MG63 (cell line): ENCODE results near the gene GIMAP1. TPM values are rescaled to one million over a fixed set of nuclear protein-coding genes. Genes with fewer than 3 reads are reported as not detected.
"Not testable (repeated sequence)": the region's sequence is repeated elsewhere in the genome, so short reads cannot be mapped to it uniquely, and the experiment has no call there.

Source experiments
- DNase-seq: peaks from one replicate; pipeline ENCODE4 v3.0.0-alpha.2; 2020
- H3K27me3 ChIP-seq: fragments of 250-450 bp; sonication (Bioruptor Pico); 2 replicates; pipeline ENCODE4 v1.5.1; 2020; ENCODE audit warnings: mild to moderate bottlenecking, moderate library complexity
- H3K36me3 ChIP-seq: fragments of 250-450 bp; sonication (Bioruptor Pico); 2 replicates; pipeline ENCODE4 v1.5.1; 2020; ENCODE audit warnings: mild to moderate bottlenecking, moderate library complexity
- H3K4me3 ChIP-seq: fragments of 250-450 bp; sonication (Bioruptor Pico); 2 replicates; pipeline ENCODE4 v1.5.1; 2020; ENCODE audit warnings: mild to moderate bottlenecking, moderate library complexity
- H3K9me3 ChIP-seq: fragments of 250-450 bp; sonication (Bioruptor Pico); 2 replicates; pipeline ENCODE4 v1.5.1; 2020; ENCODE audit warnings: mild to moderate bottlenecking, moderate library complexity
- total RNA-seq: library from RNA; depleted of rRNA; stranded (reverse); fragments of >200 nt; shearing (Covaris generic); gene quantifications from 2 replicates; pipeline ENCODE4 v1.2.3, GENCODE V29; 2014; ENCODE audit warnings: low replicate concordance; rRNA removed

The GIMAP1 gene
- total RNA-seq = not detected in 2 replicates

DNA sequence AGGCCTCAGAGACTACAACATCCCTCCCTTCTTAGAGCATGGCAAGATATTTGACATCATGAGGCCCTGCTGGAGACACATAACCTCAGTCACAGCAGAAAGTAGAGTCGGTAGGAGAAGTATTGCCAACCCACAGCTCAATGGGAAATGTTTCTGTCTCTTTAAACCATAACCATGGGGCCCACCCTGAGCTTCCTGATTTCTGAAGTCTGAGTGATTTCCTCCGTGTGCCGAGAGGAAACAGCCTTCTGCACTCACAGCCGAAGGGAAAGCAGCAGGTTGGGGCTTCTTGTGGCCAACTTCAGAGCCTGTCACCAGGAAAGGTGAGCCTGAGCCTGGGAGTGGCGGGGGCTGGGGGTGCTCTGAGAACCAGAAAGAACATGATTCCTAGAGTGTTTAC is at the start of gene GIMAP1:
Gene GIMAP1 (plus strand): TSS at position 246 of the 400 bp plus-strand sequence. CDS start 2,435 bp downstream, outside the sequence.
- H3K36me3 ChIP-seq = no peaks in the 10 kb centered on the region
- no peak within 1 kb of the TSS for H3K4me3 ChIP-seq
- no peak for DNase-seq
- no peaks in the 10 kb centered on the region for H3K27me3 ChIP-seq
- no peaks in the 10 kb centered on the region for H3K9me3 ChIP-seq

DNA sequence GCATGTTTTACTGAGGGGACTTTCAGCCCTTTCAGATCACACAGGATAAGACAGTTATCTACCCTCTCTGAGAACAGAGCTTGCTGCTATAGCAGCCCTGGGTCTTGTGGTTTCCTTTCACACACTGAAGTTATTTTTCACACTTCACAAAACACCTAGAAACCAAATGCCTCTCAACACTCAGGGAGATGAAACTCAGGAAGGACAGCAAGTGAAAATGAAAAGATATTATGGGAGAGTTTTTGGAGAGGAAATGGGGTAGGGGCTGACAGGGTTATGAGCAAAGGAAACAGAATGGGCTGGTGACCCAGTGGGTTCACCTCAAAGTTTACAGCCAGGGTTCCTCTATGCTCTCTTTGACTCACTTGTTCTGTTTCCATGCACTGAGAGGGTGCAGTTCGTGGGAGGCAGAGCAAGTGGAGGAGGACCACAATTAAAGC is 47.9 kb upstream of the GIMAP1 start:
- Histone ChIP-seq H3K9me3 (no peaks in the 10 kb centered on the region), H3K36me3 (no peaks in the 10 kb centered on the region), H3K4me3 (no peak overlapping the region), H3K27me3 (no peaks in the 10 kb centered on the region)
- no peak for DNase-seq

DNA sequence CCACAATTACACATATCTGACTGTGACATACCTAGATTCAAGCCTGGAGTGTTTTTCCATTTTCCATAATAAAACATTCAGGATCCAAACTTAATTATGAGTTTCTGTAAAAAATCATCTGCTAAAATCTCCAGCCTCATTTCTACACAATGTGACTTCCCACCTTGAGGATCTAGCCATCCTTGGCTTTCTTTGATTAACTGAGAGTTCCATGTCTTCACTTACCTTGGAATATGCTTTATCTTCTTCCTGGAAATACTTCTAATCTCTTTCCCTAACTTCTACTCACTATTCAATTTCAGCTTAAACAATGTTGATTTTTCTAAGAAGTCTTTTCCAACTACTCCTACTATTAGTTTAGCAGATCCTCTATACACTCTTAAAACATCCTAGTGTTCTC is 47.4 kb upstream of the GIMAP1 start:
- Histone ChIP-seq H3K27me3 (no peaks in the 10 kb centered on the region), H3K4me3 (no peak overlapping the region), H3K36me3 (no peaks in the 10 kb centered on the region), H3K9me3 (no peaks in the 10 kb centered on the region)
- DNase-seq = no peak

DNA sequence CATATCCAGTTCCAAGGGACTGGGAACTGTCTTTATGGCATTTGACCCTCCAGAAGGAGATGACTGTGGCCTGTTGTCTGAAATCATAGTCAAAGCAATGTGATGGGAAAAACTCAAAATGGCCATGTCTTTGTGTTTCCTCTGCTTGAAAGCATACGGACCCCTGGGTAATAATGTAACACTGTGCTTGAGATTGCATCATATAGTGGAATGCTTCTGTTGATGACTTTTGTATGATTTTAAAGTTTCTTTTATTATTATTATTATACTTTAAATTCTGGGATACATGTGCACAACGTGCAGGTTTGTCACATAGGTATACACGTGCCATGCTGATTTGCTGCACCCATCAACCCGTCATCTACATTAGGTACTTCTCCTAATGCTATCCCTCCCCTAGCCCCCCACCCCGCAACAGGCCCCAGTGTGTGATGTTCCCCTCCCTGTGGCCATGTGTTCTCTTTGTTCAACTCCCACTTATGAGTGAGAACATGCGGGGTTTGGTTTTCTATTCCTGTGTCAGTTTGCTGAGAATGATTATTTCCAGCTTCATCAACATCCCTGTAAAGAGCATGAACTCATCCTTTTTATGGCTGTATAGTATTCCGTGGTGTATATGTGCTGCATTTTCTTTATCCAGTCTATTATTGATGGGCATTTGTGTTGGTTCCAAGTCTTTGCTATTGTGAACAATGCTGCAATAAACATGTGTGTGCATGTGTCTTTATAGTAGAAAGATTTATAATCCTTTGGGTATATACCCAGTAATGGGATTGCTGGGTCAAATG is 44.4 kb upstream of the GIMAP1 start:
- H3K4me3 ChIP-seq, DNase-seq, H3K27me3 ChIP-seq, H3K9me3 ChIP-seq, H3K36me3 ChIP-seq: not testable (repeated sequence)

DNA sequence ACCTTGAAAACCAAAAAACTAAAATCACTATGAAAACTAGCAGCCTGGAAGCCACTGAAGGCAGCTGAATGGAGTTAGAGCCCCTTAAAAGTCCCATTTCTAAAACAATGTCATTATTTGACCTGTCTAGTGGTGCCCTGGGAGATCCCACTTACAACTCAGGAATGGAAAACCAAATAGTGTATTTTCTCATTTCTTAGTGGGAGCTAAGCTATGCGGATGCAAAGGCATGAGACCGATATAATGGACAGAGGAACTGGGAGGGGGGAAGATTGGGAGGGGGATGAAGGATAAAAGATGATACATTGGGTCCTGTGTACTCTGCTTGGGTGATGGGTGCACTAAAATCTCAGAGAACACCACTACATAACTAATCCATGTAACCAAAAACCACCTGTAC is 40.7 kb upstream of the GIMAP1 start:
- H3K9me3 ChIP-seq = no peaks in the 10 kb centered on the region
- H3K4me3 ChIP-seq = no peak overlapping the region
- no peak for DNase-seq
- no peaks in the 10 kb centered on the region for H3K27me3 ChIP-seq
- no peaks in the 10 kb centered on the region for H3K36me3 ChIP-seq

DNA sequence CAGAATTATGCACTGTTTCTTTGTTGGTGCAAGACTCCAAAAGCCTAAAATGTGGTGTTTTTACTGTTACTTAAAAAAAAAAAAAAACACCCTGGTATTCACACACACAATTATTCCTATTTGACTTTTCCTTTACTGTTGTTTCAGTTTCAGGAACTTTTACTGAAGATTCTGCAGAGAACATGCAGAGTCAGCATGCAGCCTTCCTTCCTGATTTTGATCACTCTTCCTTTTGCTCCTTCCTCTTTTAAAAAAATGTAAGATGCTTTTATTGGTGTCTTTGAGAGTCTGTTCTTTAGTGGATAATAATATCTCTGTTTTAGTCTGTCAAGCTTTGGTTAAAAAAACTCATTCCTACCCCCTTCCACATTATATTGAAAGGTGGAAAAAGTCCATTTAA is 40.1 kb upstream of the GIMAP1 start:
- not testable (repeated sequence) for H3K27me3 ChIP-seq, H3K4me3 ChIP-seq, H3K9me3 ChIP-seq, DNase-seq, H3K36me3 ChIP-seq

DNA sequence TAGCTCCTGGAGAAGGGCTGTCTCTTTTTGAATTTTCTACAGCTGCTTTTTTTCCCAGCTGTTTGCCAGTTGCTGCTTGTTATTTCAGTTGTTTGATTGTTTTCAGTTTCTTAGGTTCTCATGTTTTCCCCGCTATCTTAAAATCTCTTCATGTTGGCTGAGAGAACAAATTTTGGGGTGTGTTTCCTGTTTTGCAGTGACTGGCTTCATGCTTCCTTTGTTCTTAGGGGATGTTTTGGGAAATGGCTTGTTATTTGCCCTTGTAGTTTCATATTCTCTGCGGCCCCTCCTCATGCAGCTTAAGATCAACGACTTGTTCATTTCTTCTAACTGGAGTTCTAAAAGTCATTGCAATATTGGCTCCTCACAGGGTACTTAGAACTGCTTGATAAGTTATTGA is 39.6 kb upstream of the GIMAP1 start:
- H3K9me3 ChIP-seq, H3K36me3 ChIP-seq, H3K4me3 ChIP-seq, H3K27me3 ChIP-seq, DNase-seq: not testable (repeated sequence)

DNA sequence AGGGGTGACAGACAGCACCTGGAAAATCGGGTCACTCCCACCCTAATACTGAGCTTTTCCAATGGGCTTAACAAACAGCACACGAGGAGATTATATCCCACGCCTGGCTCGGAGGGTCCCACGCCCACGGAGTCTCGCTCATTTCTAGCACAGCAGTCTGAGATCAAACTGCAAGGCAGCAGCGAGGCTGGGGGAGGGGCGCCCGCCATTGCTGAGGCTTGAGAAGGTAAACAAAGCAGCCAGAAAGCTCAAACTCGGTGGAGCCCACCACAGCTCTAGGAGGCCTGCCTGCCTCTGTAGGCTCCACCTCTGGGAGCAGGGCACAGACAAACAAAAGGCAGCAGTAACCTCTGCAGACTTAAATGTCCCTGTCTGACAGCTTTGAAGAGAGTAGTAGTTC is 37.8 kb upstream of the GIMAP1 start:
- H3K27me3 ChIP-seq, DNase-seq, H3K4me3 ChIP-seq, H3K9me3 ChIP-seq, H3K36me3 ChIP-seq: not testable (repeated sequence)

DNA sequence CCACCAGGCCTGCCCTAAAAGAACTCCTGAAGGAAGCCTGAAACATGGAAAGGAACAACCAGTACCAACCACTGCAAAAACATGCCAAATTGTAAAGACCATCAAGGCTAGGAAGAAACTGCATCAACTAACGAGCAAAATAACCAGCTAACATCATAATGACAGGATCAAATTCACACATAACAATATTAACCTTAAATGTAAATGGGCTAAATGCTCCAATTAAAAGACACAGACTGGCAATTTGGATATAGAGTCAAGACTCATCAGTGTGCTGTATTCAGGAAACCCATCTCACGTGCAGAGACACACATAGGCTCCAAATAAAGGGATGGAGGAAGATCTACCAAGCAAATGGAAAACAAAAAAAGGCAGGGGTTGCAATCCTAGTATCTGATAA is 36.0 kb upstream of the GIMAP1 start:
- H3K27me3 ChIP-seq, DNase-seq, H3K36me3 ChIP-seq, H3K4me3 ChIP-seq, H3K9me3 ChIP-seq: not testable (repeated sequence)

DNA sequence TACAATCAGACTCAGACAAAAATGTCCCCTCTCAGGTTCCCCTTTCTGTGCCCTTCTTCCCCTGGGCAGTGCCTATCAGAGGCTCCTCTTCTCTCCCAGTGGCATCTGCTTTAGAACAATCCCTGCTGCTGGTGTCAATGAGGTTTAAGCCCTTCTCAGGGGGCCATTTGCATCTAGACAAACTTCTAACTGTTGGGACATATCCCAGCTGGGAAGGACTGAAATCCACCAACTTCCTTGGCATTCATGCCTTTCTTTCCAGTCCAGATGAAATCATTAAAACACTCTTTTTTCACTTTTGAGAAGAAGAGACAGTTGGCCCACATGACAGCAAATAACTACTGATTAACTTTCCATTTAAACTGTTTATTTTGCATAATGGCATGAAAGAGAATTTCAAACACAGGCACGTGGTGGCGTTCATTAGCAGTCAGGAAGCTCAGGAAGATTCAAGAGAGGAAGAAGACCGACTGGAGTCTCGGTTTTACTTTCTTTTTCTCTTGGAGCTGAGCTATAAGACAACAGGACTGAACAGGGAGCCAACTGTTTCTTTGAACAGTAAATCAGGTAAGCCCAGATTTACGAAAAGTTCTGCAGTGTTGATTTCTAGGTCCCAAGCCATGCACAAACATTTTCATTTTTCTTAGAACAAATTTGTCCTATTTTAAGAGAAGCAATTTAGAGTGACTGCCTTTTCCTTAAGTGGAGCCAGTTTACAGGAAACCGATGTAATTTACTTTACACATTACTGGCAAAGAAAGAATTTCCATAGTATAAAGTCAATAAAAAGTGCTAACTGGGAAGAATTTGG is 31.0 kb upstream of the GIMAP1 start, which contains the start of gene GIMAP2:
Gene GIMAP2 (plus strand): TSS at position 488 of the 811 bp plus-strand sequence. CDS start 1,354 bp downstream, outside the sequence.
- Histone ChIP-seq H3K4me3 (peak within 1 kb of the TSS; percentile 52), H3K9me3 (no peaks in the 10 kb centered on the region), H3K27me3 (no peaks in the 10 kb centered on the region), H3K36me3 (no peaks in the 10 kb centered on the region)
- no peak for DNase-seq

DNA sequence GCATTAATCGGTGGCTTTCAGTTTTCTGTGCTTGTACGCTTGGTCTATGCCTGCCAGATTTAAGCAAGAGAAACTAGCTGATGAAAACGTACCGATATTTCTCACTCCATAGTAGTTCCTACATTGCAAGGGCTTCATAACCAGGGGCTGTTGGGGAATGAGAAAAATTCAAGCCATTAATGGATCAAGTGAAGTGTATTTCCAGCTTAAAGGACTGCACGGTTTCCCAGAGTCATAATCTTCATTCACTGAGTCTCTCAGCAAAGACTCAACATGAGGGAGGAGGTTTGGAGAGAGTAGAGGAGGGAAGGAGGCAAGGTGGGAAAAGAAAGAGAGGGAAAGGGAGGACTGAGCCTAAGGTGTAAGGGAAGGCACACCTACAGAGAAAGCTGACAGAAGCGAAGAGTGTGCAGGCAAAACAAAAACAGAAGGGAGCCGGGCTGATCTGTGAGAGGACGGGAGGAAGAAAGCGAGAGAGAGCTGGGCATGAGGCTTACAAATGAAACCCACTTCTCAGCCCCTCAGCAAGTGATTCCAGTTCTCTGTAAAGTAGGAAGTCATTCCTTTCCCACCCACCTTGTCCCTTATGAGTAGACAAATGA is 30.3 kb upstream of the GIMAP1 start:
- Histone ChIP-seq H3K36me3 (no peaks in the 10 kb centered on the region), H3K9me3 (no peaks in the 10 kb centered on the region), H3K27me3 (no peaks in the 10 kb centered on the region), H3K4me3 (peak overlapping the region; percentile 52)
- DNase-seq = no peak

DNA sequence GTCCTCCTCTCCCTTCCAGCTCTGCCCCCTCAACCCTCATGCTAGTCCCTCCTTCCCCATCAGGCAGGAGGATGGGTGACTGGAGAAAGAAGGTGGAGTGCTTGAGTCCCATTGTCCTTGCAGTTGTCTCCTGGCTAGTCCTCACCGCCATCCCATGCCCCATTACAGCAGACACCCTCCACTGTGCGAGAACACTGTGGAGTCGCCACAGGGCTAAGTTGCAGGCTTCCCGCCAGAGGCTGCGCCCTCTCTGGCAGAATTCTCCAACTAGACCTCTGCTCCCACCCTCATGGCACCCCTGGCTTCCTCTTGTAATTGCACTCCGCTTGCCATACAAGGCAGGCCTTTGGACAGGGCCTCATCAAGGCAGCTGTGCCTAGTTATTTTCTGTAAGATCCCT is 27.8 kb upstream of the GIMAP1 start:
- H3K4me3 ChIP-seq = no peak overlapping the region
- H3K9me3 ChIP-seq = no peaks in the 10 kb centered on the region
- no peaks in the 10 kb centered on the region for H3K27me3 ChIP-seq
- no peak for DNase-seq
- no peaks in the 10 kb centered on the region for H3K36me3 ChIP-seq

DNA sequence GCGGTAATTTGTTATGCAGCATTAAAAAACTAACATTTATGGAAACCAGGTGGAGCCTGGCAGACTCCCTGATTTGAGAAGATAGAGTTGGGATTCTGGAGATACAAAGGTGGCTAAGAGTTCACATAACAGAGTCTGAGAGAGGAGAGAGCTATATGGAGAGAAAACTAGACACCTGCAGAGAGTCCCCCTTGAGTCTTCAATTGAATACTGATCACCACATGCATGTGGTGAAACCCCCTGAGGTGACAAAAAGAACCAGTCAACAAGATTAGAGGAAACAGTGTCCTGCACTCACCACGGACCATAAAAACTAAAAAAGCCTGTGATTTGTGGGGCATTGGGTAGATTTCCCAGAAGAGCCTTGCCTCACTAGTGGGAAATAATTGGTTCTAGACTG is 20.8 kb upstream of the GIMAP1 start:
- Histone ChIP-seq H3K36me3 (no peaks in the 10 kb centered on the region), H3K9me3 (no peaks in the 10 kb centered on the region), H3K27me3 (no peaks in the 10 kb centered on the region), H3K4me3 (no peak overlapping the region)
- DNase-seq = no peak

DNA sequence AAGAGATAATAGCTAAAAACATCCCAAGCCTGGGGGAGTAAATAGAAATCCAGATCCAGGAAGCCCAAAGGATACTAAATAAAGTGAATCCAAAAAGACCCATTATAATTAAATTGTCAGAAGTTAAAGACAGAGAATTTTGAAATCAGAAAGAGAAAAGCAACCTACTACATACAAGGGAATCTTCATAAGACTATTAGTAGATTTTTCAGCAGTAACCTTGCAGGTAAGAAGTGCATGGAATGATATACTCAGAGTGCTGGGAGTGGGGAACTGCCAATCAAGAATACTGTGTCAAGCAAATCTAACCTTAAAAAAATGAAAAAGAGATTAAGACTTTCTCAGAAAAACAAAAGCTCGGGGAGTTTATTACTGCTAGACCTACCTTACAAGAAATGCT is 13.2 kb upstream of the GIMAP1 start:
- Histone ChIP-seq H3K9me3 (no peaks in the 10 kb centered on the region; the same call in 1 of the 2 replicates), H3K36me3 (no peaks in the 10 kb centered on the region), H3K27me3 (no peaks in the 10 kb centered on the region), H3K4me3 (no peak overlapping the region)
- DNase-seq = no peak

DNA sequence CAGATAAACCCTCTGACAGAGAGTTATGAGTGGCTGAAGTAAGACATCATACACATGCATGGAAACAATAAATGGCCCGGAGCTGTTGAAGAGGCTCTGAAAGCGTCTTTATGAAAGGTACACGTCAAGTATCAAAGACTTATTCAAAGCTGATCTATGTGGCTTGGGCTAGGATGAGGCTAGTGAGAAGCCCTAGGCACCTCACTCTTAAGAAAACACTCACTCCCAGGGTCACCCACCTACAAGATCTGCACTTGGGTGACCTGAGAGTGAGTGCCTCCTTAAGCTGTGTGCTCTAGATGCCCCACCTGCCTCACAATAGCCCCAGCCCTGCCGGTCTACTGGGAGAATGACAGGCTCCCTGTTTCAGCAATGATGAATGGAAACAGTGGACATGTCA is 1.1 kb upstream of the GIMAP1 start:
- Histone ChIP-seq H3K36me3 (no peaks in the 10 kb centered on the region), H3K9me3 (no peaks in the 10 kb centered on the region), H3K27me3 (no peaks in the 10 kb centered on the region), H3K4me3 (no peak overlapping the region)
- DNase-seq = no peak

DNA sequence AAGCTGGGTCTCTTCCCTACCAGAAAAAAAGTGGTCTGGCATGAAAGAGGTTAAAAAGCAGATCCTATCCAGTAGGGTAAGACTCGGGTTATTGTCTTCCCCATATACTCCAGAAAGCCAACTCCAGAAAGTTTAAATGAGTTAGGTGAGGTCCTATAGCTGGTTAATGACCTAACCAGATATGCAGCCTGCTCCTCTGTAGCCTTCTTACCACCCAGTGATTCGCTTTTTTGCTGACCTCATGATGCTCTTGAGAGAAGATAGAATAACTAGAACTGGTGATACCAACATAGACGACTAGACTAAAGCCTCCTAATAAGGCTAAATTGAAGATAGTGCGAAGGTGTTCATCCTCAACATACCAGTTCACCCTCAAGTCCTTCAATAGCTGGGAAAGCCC is 675 bp upstream of the GIMAP1 start:
- H3K4me3 ChIP-seq = no peak overlapping the region
- no peak for DNase-seq
- no peaks in the 10 kb centered on the region for H3K9me3 ChIP-seq
- no peaks in the 10 kb centered on the region for H3K36me3 ChIP-seq
- no peaks in the 10 kb centered on the region for H3K27me3 ChIP-seq

DNA sequence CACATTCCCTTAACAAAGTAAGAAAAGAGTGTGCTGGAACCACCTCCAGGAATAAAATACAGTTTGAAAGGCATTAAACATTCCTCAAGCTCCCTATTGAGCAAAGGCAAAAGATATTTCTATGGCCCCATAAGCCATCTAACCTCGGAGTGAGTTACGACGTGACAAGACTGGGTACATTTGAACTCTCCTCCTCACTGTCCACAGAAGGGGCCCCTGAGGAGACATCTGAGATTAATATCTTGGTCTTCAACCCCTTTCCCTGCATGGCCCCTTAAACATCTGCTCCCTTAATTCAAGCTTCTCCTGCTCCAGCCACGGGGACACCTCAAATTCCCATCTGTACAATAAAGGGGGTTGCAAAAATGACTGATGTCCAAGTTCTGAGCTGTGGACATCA is 526 bp downstream of the GIMAP1 start:
- Histone ChIP-seq H3K36me3 (no peaks in the 10 kb centered on the region), H3K27me3 (no peaks in the 10 kb centered on the region), H3K4me3 (no peak overlapping the region), H3K9me3 (no peaks in the 10 kb centered on the region)
- DNase-seq = no peak
